Sigmoid colon (tissue), 4 donors: ENCODE measurements around the gene L3MBTL1.

Experiments
- CTCF ChIP-seq, 4 experiments: fragments of 450-650 bp in 3 of 4; fragments of 200-600 bp in 1 of 4; IDR thresholded peaks; one replicate each; pipeline ENCODE4 v1.5.1; 2016 to 2019; ENCODE audit warnings: antibody characterized with exemption in 4 of 4, mild to moderate bottlenecking in 3 of 4, moderate library complexity in 2 of 4
- EP300 ChIP-seq, 4 donors: sonication (generic); formaldehyde crosslinking; IDR thresholded peaks; one replicate each; pipeline ENCODE4 v1.6.1; 2017; ENCODE audit warnings: antibody characterized with exemption in 4 of 4
- POLR2A ChIP-seq, 2 donors: fragments of 450-650 bp; IDR thresholded peaks; one replicate each; pipeline ENCODE4 v1.6.1; 2016; ENCODE audit warnings: antibody characterized with exemption in 2 of 2, mild to moderate bottlenecking in 2 of 2, moderate library complexity in 2 of 2
- POLR2AphosphoS5 ChIP-seq, 4 donors: sonication (generic); formaldehyde crosslinking; IDR thresholded peaks; one replicate each; pipeline ENCODE4 v1.6.1; 2017; ENCODE audit warnings: antibody characterized with exemption in 4 of 4

- TF ChIP-seq CTCF (IDR thresholded peaks at IDR 0.05) (no peak), POLR2A (IDR thresholded peaks at IDR 0.05) (no peak), POLR2AphosphoS5 (IDR thresholded peaks at IDR 0.05) (no peak), EP300 (IDR thresholded peaks at IDR 0.05) (no peak)
Measured at GRCh38 chr20:43529051-43529450, 21.6 kb downstream of the L3MBTL1 start.
